Measurements from ENCODE around the gene MBNL2. TPM values are rescaled to one million over a fixed set of nuclear protein-coding genes. Genes with fewer than 3 reads are reported as not detected.

The MBNL2 gene
- polyA plus RNA-seq, 1 experiment = 44.0 TPM

- no peaks in the 10 kb centered on the region for H3K27me3 ChIP-seq (ENCODE audit: control insufficient read depth, insufficient read depth, low read length)
- no peak overlapping the region for H3K4me3 ChIP-seq (ENCODE audit: low read depth, low read length)
- ChIA-PET CTCF (interaction anchor here (0.9 to 4.0 kb wide), 23 partner anchors 8 to 220 kb away, joined by 3 to 114 read pairs (median 4); partner anchors contain the start of gene MBNL2), POLR2A (interaction anchor here (1.0 kb wide), 1 partner anchor 103 kb away, joined by 3 read pairs; no protein-coding TSS in a partner anchor)
- no peak overlapping the region for H3K27ac ChIP-seq (ENCODE audit: low read depth, low read length)
- no peaks in the 10 kb centered on the region for H3K9me3 ChIP-seq (ENCODE audit: control insufficient read depth, insufficient read depth, low read length)
- no peak for DNase-seq (ENCODE audit: low read depth, low spot score)
- TF ChIP-seq CTCF (IDR thresholded peaks at IDR 0.05; ENCODE audit: low read depth, low read length) = peak; percentile 77
Measured at GRCh38 chr13:97212601-97213040, 9.5 kb upstream of the MBNL2 start.

DNA sequence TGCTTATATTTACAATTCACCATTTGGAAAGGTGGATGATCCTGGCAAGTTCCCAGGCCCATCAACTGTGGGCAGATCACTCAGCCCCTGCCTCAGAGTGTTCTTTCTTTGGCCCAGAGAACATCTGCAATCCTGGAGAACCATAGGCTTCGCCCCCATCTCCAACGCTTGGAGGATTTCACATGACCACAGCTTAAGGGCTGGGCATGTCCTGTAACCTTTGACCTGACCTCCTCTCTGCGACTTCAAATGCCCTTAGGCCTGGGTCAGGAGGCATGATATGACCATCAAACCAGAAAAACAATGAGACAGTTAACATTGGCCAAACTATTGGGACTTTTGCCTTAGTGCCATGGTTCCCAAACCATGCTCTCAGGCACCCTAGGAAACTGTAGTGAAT, 7.2 kb upstream of the MBNL2 start:
- CTCF ChIA-PET = interaction anchor here (1.0 to 1.3 kb wide), 2 partner anchors 105 to 145 kb away, joined by 5 to 16 read pairs; no protein-coding TSS in a partner anchor
- no peak for TF ChIP-seq CTCF (IDR thresholded peaks at IDR 0.05; ENCODE audit: low read depth, low read length)

DNA sequence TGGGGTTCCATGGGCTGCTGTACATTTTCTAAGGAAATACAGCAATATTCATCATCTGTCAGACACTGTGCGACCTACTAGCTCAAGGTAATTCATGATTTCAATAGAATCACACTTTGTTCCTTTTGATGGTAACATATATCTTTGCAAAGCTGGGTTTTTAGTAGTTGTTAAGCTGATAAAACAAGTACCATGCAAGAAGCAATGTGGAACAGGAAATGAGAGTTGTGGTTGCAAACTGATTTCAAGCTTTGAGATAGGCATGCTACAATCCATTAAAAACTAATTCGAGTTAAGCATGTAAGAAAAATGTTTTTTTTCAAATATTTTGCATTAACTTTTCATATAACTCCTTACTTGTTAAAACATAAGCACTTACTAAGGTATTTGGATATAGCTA, 6.8 kb upstream of the MBNL2 start:
- ChIA-PET CTCF (interaction anchor here (1.0 to 1.3 kb wide), 2 partner anchors 106 to 144 kb away, joined by 5 to 16 read pairs; no protein-coding TSS in a partner anchor), POLR2A (no interaction called here)
- DNase-seq (ENCODE audit: low read depth, low spot score) = no peak
- no peak for TF ChIP-seq CTCF (IDR thresholded peaks at IDR 0.05; ENCODE audit: low read depth, low read length)
- no peak overlapping the region for H3K4me3 ChIP-seq (ENCODE audit: low read depth, low read length)
- no peaks in the 10 kb centered on the region for H3K27me3 ChIP-seq (ENCODE audit: control insufficient read depth, insufficient read depth, low read length)
- no peaks in the 10 kb centered on the region for H3K9me3 ChIP-seq (ENCODE audit: control insufficient read depth, insufficient read depth, low read length)
- H3K27ac ChIP-seq (ENCODE audit: low read depth, low read length) = no peak overlapping the region

More for the DNA sequence above, 7.2 kb upstream of the MBNL2 start:
- DNase-seq (ENCODE audit: low read depth, low spot score) = no peak
- Histone ChIP-seq H3K9me3 (ENCODE audit: control insufficient read depth, insufficient read depth, low read length) (no peaks in the 10 kb centered on the region), H3K27ac (ENCODE audit: low read depth, low read length) (no peak overlapping the region), H3K27me3 (ENCODE audit: control insufficient read depth, insufficient read depth, low read length) (no peaks in the 10 kb centered on the region), H3K4me3 (ENCODE audit: low read depth, low read length) (no peak overlapping the region)
- POLR2A ChIA-PET = no interaction called here

- POLR2A ChIA-PET = no interaction called here
Measured at GRCh38 chr13:97219226-97219625, 2.9 kb upstream of the MBNL2 start.

More at GRCh38 chr13:97219226-97219625, 2.9 kb upstream of the MBNL2 start:
- CTCF ChIA-PET = interaction anchor here (2.7 kb wide), 1 partner anchor 110 kb away, joined by 20 read pairs; no protein-coding TSS in a partner anchor
- no peak for DNase-seq (ENCODE audit: low read depth, low spot score)
- Histone ChIP-seq H3K27ac (ENCODE audit: low read depth, low read length) (no peak overlapping the region), H3K9me3 (ENCODE audit: control insufficient read depth, insufficient read depth, low read length) (no peaks in the 10 kb centered on the region), H3K4me3 (ENCODE audit: low read depth, low read length) (no peak overlapping the region), H3K27me3 (ENCODE audit: control insufficient read depth, insufficient read depth, low read length) (no peaks in the 10 kb centered on the region)
- no peak for TF ChIP-seq CTCF (IDR thresholded peaks at IDR 0.05; ENCODE audit: low read depth, low read length)
